ENCODE results near the gene FOXP1. TPM values are rescaled to one million over a fixed set of nuclear protein-coding genes. Genes with fewer than 3 reads are reported as not detected.

FOXP1 gene
- total RNA-seq, 1 donor from 2014 or later = 31.1 TPM

- H3K27ac Mint-ChIP-seq (ENCODE audit: unreplicated experiment) = no peak overlapping the region
Observed at GRCh38 chr3:71581457-71582035, 2.0 kb downstream of the FOXP1 start.

GRCh38 chr3:71580636-71581456 is 2.7 kb downstream of the FOXP1 start:
- peaks cover 6% of the 10 kb centered on the region for H3K27me3 Mint-ChIP-seq (ENCODE audit: unreplicated experiment)

More at GRCh38 chr3:71581457-71582035, 2.0 kb downstream of the FOXP1 start:
- no peak for TF ChIP-seq CTCF (IDR thresholded peaks at IDR 0.05; ENCODE audit: partially characterized antibody, unreplicated experiment)
- DNase-seq = peak; percentile 47
- peaks cover 3% of the 10 kb centered on the region for H3K4me1 Mint-ChIP-seq (ENCODE audit: low read depth, unreplicated experiment)
- H3K36me3 Mint-ChIP-seq (ENCODE audit: unreplicated experiment) = no peaks in the 10 kb centered on the region
- peak overlapping the region; percentile 86 for H3K4me3 Mint-ChIP-seq (ENCODE audit: unreplicated experiment)
- H3K27me3 Mint-ChIP-seq (ENCODE audit: unreplicated experiment) = peaks cover 6% of the 10 kb centered on the region
- peaks cover 3% of the 10 kb centered on the region for H3K9me3 Mint-ChIP-seq (ENCODE audit: unreplicated experiment)

GRCh38 chr3:71579935-71580406 is 3.6 kb downstream of the FOXP1 start:
- Mint-ChIP-seq H3K27ac (ENCODE audit: unreplicated experiment) (no peak overlapping the region), H3K36me3 (ENCODE audit: unreplicated experiment) (no peaks in the 10 kb centered on the region), H3K9me3 (ENCODE audit: unreplicated experiment) (peaks cover 3% of the 10 kb centered on the region), H3K4me1 (ENCODE audit: low read depth, unreplicated experiment) (peaks cover 3% of the 10 kb centered on the region), H3K27me3 (ENCODE audit: unreplicated experiment) (peaks cover 5% of the 10 kb centered on the region), H3K4me3 (ENCODE audit: unreplicated experiment) (no peak overlapping the region)
- no peak for TF ChIP-seq CTCF (IDR thresholded peaks at IDR 0.05; ENCODE audit: partially characterized antibody, unreplicated experiment)
- DNase-seq = no peak

More at GRCh38 chr3:71580636-71581456, 2.7 kb downstream of the FOXP1 start:
- Mint-ChIP-seq H3K4me1 (ENCODE audit: low read depth, unreplicated experiment) (peaks cover 3% of the 10 kb centered on the region), H3K27ac (ENCODE audit: unreplicated experiment) (no peak overlapping the region), H3K4me3 (ENCODE audit: unreplicated experiment) (peak overlapping the region; percentile 78), H3K36me3 (ENCODE audit: unreplicated experiment) (no peaks in the 10 kb centered on the region), H3K9me3 (ENCODE audit: unreplicated experiment) (peaks cover 3% of the 10 kb centered on the region)
- no peak for DNase-seq
- TF ChIP-seq CTCF (IDR thresholded peaks at IDR 0.05; ENCODE audit: partially characterized antibody, unreplicated experiment) = no peak

- Mint-ChIP-seq H3K9me3 (ENCODE audit: unreplicated experiment) (peaks cover 3% of the 10 kb centered on the region), H3K36me3 (ENCODE audit: unreplicated experiment) (no peaks in the 10 kb centered on the region), H3K27me3 (ENCODE audit: unreplicated experiment) (peaks cover 2% of the 10 kb centered on the region), H3K27ac (ENCODE audit: unreplicated experiment) (no peak overlapping the region), H3K4me3 (ENCODE audit: unreplicated experiment) (no peak overlapping the region), H3K4me1 (ENCODE audit: low read depth, unreplicated experiment) (peaks cover 3% of the 10 kb centered on the region)
- TF ChIP-seq CTCF (IDR thresholded peaks at IDR 0.05; ENCODE audit: partially characterized antibody, unreplicated experiment) = no peak
- DNase-seq = no peak
Observed at GRCh38 chr3:71579326-71579934, 4.1 kb downstream of the FOXP1 start.

Data from glutamatergic neuron (in vitro differentiated cells).